ENCODE results near the gene ADCY6.

The ADCY6 gene

DNA sequence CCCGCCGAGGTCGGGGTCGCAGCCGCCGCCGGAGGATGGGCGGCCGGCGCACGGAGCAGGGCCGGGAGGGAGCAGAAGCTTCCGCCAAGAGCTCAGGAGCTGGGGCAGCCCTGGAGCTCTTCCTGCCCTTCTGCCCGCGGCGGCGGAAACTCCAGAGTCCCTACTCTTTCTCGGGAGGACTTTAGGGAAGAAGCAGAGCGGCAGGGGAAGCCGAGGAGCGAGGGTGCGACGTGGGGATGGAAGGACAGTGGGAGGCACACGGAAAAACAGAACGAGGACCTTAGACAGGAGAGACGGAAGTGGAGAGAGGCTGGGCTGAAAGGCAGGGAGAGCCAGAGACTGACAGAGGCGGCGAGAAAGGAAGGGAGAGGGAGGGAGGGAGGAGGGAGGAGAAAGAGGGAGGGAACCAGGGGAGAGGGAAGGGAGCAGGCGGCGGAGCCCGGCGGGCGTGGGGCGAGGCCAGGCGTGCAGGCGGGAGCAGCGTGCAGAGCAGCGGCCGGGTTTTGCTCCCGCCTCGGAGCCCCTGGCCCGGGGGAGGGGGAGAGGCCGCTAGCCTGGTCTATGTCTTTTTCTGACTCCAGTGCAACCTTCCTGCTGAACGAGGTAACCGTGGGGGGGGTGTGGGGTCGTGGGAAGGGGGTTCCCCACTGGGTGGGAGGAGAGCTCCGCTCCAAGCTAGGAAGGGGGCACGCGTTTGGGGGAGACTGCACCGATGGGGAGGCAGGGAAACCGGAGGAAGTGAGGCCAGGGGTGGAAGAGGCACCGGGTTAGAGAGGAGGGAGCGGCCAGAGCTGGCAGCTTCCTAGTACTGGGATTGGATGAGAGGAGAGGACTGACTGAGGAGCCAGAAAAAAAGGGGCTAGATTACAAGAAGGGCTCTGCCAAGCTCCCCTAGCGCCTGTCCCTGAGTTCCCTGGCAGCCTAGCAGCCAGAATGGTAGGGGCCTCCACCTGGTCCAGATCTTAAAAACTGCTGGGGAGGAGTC lies 26.5 kb upstream of the ADCY6 start:
- TF ChIP-seq, protein P1, sequence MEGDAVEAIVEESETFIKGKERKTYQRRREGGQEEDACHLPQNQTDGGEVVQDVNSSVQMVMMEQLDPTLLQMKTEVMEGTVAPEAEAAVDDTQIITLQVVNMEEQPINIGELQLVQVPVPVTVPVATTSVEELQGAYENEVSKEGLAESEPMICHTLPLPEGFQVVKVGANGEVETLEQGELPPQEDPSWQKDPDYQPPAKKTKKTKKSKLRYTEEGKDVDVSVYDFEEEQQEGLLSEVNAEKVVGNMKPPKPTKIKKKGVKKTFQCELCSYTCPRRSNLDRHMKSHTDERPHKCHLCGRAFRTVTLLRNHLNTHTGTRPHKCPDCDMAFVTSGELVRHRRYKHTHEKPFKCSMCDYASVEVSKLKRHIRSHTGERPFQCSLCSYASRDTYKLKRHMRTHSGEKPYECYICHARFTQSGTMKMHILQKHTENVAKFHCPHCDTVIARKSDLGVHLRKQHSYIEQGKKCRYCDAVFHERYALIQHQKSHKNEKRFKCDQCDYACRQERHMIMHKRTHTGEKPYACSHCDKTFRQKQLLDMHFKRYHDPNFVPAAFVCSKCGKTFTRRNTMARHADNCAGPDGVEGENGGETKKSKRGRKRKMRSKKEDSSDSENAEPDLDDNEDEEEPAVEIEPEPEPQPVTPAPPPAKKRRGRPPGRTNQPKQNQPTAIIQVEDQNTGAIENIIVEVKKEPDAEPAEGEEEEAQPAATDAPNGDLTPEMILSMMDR (conservative IDR thresholded peaks at IDR 0.05; ENCODE audit: low read length): no peak
- peak; percentile 77 for DNase-seq (ENCODE audit: low read depth)
- peak overlapping the region; percentile 91 for H3K4me3 ChIP-seq (ENCODE audit: low read length)

- TF ChIP-seq, protein P1 (conservative IDR thresholded peaks at IDR 0.05; ENCODE audit: low read length): peak; percentile 71
- peak overlapping the region; percentile 91 for H3K4me3 ChIP-seq (ENCODE audit: low read length)
- DNase-seq (ENCODE audit: low read depth): peak; percentile 73
Measured at GRCh38 chr12:48814262-48815125, 25.6 kb upstream of the ADCY6 start.

DNA sequence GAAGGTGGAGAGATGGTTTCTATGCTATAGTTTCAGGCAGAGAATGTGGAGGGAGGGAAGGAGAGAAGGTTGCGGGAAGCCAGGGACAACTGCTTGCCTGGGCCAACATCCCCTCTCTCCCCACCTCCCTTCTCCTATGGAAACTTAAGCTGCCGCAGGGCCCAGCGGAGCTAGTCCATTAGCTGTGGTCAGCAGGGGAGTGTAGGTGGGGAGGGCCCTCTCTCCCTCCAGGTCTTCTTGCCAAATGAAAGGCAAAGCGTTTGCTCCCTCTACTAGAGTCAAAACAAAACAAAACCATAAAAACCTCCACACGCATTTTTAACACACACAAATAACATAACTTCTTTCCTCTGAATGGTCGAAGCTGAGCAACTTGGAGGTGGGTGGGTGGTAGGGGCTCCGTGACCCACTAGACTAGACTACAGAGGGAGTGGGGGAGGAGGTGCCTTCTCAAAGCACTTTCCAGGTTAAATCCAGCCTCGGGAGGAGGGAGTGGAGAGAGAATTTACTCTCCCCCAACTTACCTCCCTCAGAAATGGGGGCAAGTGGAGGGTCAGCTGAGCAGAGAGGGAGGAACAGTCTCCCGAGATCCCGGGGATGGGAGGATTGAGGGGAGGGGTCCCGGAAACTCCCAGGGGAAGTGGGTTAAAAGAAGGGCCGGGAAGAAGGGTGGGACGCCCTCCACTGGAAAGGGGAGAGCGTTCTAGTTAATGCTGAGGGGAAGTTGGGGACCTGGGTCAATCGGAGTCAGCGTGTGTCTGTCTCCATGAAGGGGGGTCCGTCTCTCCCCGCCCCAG lies 24.8 kb upstream of the ADCY6 start:
- TF ChIP-seq, protein P1 (conservative IDR thresholded peaks at IDR 0.05; ENCODE audit: low read length): peak; percentile 30
- no peak for DNase-seq (ENCODE audit: low read depth)
- peak overlapping the region; percentile 91 for H3K4me3 ChIP-seq (ENCODE audit: low read length)

DNA sequence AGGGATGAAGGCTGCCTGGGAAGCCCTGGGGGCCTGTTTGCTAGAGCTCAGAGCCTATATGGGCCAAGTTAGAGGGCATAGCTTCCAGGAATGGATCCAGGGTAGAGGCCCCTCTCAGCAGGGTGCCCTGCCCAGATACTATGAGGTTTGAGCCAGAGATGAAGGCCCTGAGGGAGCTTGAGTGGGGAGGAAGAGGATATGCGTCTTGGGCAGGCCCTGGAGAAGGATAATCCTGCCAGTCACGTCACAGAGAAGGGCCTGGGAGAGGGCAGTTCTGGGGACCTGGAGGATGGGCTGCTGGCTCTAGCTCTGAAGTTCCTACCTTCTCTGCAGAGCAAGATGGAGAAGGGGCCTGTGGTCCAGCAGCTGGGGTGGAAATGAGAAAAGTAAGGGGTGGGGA lies 23.5 kb upstream of the ADCY6 start:
- TF ChIP-seq, protein P1 (conservative IDR thresholded peaks at IDR 0.05; ENCODE audit: low read length): no peak
- no peak overlapping the region for H3K4me3 ChIP-seq (ENCODE audit: low read length)
- DNase-seq (ENCODE audit: low read depth): no peak

DNA sequence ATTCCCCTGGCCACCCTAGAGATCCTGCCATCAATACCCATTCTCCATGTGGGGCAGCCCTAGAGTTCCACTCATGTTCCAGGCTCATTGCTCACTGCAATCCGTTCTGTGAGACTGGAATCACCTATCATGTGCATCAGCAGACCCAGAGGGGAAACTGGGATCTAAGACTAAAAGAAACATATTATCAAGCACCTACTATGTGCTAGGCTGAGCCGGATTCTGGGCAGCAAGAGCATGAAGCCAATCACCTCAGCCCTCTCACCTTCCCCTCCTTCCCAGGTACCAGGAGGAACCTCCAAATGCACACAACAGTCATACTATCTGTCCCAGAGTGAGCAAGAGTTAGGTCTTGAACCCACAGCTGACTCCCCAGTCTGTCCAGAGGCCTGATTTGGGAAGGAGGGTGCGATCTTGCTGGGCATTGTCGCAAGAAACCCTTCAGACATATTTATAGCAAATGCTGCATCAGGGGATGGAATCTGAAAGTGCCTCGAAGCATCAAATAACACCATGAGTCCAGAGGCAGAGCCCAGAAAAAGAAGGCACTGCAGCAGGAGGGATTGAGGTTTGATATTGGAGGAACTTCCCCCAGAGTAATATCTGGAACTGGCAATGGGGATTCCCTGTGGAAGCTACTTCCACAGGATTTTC lies 22.7 kb upstream of the ADCY6 start:
- TF ChIP-seq, protein P1 (conservative IDR thresholded peaks at IDR 0.05; ENCODE audit: low read length): no peak
- H3K4me3 ChIP-seq (ENCODE audit: low read length): no peak overlapping the region
- DNase-seq (ENCODE audit: low read depth): no peak

- DNase-seq (ENCODE audit: low read depth): peak; percentile 80
- H3K4me3 ChIP-seq (ENCODE audit: low read length): no peak overlapping the region
- TF ChIP-seq, protein P1 (conservative IDR thresholded peaks at IDR 0.05; ENCODE audit: low read length): no peak
Measured at GRCh38 chr12:48810903-48811431, 22.1 kb upstream of the ADCY6 start.
